Esophagus squamous epithelium (tissue), 4 donors: ENCODE measurements around the gene CIAO3.

ENCODE experiments used
- POLR2A ChIP-seq, 4 donors: fragments of 450-650 bp; IDR thresholded peaks; one replicate each; pipeline ENCODE4 v1.6.1; 2017; ENCODE audit warnings: antibody characterized with exemption in 4 of 4, mild to moderate bottlenecking in 4 of 4, moderate library complexity in 3 of 4
- TF ChIP-seq, protein P1 (sequence below), 6 experiments: fragments of 450-650 bp in 4 of 6; fragments of 200-600 bp in 2 of 6; sonication (generic) in 2 of 6; IDR thresholded peaks; one replicate each; pipeline ENCODE4 v1.5.1; 2016 to 2019; ENCODE audit warnings: antibody characterized with exemption in 6 of 6, mild to moderate bottlenecking in 4 of 6, moderate library complexity in 4 of 6

DNA sequence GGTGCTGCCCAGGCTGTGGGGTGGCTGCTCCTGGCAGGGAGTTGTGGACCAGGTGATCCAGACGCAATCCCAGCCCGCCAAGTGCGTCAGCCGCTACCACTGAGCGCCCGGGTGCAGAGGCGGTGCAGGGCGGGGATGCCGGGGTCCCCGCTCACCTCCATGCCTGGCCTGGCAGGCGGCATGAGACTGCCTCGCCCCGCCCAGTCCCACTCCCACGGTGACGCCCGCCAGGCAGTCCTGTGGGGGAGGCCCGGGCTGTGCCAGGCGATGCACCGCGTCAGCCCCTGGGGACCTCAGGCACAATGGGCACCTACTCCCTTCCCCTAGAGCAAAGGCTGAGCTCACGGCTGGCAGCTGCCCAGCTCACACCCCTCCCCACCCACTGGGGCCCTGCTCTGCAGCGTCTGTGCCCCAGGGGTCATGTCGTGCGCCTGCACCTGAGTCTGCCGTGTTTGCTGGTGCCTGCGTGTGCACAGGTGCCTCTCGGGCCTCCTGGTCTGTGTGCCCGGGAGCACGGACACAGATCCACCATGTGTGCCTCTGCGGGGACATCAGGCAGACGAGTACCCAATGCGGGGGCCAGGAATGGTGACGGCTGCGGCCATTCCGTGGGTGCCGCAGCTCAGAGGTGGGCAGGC is 42.1 kb upstream of the CIAO3 start:
- TF ChIP-seq, protein P1, sequence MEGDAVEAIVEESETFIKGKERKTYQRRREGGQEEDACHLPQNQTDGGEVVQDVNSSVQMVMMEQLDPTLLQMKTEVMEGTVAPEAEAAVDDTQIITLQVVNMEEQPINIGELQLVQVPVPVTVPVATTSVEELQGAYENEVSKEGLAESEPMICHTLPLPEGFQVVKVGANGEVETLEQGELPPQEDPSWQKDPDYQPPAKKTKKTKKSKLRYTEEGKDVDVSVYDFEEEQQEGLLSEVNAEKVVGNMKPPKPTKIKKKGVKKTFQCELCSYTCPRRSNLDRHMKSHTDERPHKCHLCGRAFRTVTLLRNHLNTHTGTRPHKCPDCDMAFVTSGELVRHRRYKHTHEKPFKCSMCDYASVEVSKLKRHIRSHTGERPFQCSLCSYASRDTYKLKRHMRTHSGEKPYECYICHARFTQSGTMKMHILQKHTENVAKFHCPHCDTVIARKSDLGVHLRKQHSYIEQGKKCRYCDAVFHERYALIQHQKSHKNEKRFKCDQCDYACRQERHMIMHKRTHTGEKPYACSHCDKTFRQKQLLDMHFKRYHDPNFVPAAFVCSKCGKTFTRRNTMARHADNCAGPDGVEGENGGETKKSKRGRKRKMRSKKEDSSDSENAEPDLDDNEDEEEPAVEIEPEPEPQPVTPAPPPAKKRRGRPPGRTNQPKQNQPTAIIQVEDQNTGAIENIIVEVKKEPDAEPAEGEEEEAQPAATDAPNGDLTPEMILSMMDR (IDR thresholded peaks at IDR 0.05) = no peak
- TF ChIP-seq POLR2A (IDR thresholded peaks at IDR 0.05) = no peak
